LNCaP clone FGC (cell line): ENCODE data around the gene MIER2.
A peak's percentile ranks its signal among the peaks of the same experiment; 100 is the strongest.

Source experiments
- DNase-seq: peaks from one replicate; pipeline ENCODE4 v3.0.0-alpha.2; 2011; ENCODE audit warnings: low read depth
- H3K4me3 ChIP-seq: 2 replicates; pipeline ENCODE4 v1.5.1; 2011; ENCODE audit warnings: mild to moderate bottlenecking, low read depth, low read length, control low read depth
- TF ChIP-seq, protein P1 (sequence below): IDR thresholded peaks from 2 replicates; pipeline ENCODE4 v1.5.1; 2012; ENCODE audit warnings: mild to moderate bottlenecking; ENCODE audit not compliant: control insufficient read depth, insufficient read depth; ENCODE audit errors: extremely low read depth

Gene MIER2

GRCh38 chr19:311813-312261 is 32.8 kb downstream of the MIER2 start:
- TF ChIP-seq, protein P1, sequence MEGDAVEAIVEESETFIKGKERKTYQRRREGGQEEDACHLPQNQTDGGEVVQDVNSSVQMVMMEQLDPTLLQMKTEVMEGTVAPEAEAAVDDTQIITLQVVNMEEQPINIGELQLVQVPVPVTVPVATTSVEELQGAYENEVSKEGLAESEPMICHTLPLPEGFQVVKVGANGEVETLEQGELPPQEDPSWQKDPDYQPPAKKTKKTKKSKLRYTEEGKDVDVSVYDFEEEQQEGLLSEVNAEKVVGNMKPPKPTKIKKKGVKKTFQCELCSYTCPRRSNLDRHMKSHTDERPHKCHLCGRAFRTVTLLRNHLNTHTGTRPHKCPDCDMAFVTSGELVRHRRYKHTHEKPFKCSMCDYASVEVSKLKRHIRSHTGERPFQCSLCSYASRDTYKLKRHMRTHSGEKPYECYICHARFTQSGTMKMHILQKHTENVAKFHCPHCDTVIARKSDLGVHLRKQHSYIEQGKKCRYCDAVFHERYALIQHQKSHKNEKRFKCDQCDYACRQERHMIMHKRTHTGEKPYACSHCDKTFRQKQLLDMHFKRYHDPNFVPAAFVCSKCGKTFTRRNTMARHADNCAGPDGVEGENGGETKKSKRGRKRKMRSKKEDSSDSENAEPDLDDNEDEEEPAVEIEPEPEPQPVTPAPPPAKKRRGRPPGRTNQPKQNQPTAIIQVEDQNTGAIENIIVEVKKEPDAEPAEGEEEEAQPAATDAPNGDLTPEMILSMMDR: no peak
- DNase-seq: no peak
- H3K4me3 ChIP-seq: no peak overlapping the region

- TF ChIP-seq, protein P1: no peak
- H3K4me3 ChIP-seq: peak overlapping the region; percentile 61
- no peak for DNase-seq
These were observed 33.7 kb downstream of the MIER2 start for GRCh38 chr19:310781-311496.

DNA sequence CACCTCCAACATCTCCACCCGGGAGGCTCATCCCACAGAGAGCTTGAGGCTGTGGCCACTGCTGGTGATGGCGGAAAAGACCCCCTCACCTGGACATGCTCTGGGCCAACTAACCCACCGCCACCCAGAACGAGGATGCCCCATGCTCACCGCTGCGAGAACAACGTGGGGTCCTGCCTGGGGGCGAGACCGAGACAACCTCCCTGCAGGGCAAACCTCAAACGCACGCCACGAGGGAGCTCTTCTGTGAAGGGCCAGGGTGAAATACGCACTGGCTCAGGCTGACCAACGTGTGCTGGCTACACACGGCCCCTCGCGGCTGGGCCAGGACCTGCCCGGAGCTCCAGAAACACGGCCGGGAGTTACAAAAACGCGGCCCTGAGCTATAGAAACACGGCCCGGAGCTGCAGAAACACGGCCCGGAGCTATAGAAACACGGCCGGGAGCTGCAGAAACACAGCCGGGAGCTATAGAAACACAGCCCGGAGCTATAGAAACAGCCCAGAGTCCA is 34.4 kb downstream of the MIER2 start:
- H3K4me3 ChIP-seq: peak overlapping the region; percentile 61
- TF ChIP-seq, protein P1: peak; percentile 20; the same call in 1 of the 2 replicates
- peak; percentile 61 for DNase-seq

GRCh38 chr19:309206-309565 is 35.4 kb downstream of the MIER2 start:
- no peak for DNase-seq
- TF ChIP-seq, protein P1: no peak
- peak overlapping the region; percentile 61 for H3K4me3 ChIP-seq

DNA sequence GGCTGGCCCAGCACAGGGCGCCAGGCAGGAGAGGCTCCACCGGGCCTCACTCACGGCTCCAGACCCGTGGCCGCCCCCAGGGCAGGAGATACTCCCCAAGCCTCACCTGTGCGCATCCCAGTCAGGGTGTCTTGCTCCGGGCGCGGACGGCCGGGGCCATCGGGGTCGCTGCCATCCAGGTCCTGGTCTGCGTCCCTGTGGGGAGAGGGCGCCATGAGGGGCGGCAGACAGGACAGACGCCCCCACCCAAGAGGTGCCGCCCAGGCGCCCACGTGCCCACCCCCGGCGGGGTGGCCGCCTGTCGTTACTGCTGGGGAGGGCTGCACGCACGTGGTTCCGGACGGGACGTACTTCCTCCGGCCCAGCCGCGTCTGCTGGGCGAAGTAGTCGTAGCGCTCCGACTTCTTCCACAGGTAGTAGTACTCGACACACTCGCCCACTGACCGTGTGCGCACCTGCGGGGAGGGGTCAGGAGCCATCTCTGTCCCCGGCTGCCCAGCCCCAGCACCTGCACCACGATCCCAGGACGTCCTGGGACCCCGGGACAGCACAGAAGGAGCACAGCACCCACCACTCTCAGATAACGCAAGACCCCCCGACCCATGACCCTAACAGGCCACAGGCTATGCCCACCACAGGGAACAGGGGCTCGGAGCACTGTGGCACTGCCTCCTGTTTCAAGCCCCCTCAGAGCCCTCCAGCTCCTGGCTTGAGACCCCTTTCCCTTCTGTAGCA is 36.0 kb downstream of the MIER2 start:
- DNase-seq: no peak
- TF ChIP-seq, protein P1: no peak
- H3K4me3 ChIP-seq: peak overlapping the region; percentile 61

- H3K4me3 ChIP-seq: no peak overlapping the region
- TF ChIP-seq, protein P1: no peak
- no peak for DNase-seq
These were observed 36.7 kb downstream of the MIER2 start for GRCh38 chr19:307793-308420.
